ENCODE results near the gene DNAH2. TPM values are rescaled to one million over a fixed set of nuclear protein-coding genes. Genes with fewer than 3 reads are reported as not detected.

DNAH2 gene
- total RNA-seq, 5 donors from 2014 or later (not counting 1 experiment from before 2014, with no cell fraction given): not detected

DNA sequence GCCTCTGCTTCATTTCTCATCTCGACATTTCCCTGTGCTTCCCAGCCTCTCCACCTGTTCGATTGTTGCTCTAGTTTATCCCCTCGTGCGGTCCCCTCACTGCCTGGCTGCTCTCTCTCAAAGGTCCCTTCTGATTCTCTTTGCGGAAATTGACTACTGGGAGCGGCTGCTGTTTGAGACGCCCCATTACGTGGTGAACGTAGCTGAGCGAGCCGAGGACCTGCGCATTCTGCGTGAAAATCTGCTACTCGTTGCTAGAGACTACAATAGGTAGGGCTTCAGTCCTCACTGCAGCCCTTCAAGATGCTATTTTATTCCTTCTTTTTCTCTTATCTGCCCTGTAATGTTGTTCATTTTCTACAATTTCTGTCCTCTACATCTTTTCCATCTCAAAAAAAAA is 39.4 kb downstream of the DNAH2 start:
- Mint-ChIP-seq H3K9me3 (no peaks in the 10 kb centered on the region), H3K4me1 (no peaks in the 10 kb centered on the region), H3K4me3 (no peak overlapping the region), H3K27ac (no peak overlapping the region), H3K36me3 (no peaks in the 10 kb centered on the region), H3K27me3 (peaks cover 5 to 17% of the 10 kb centered on the region in 2 donors)
- Histone ChIP-seq H3K9me3 (no peaks in the 10 kb centered on the region), H3K27ac (ENCODE audit: low read length) (no peak overlapping the region), H3K4me1 (ENCODE audit: control insufficient read depth in 1 of 2, extremely low read depth in 1 of 2, insufficient read depth in 2 of 2, low read length in 2 of 2) (no peaks in the 10 kb centered on the region), H3K36me3 (ENCODE audit: control insufficient read depth in 2 of 2, extremely low read depth in 1 of 2, insufficient read depth in 1 of 2, low read length in 1 of 2) (no peaks in the 10 kb centered on the region), H3K4me3 (ENCODE audit: control insufficient read depth in 1 of 2, extremely low read depth in 1 of 2, low read length in 1 of 2) (no peak overlapping the region), H3K27me3 (replicated peaks in 1 of 2; ENCODE audit: control insufficient read depth in 2 of 2, extremely low read depth in 1 of 2, insufficient read depth in 2 of 2, low read length in 1 of 2) (peaks cover 0 to 14% of the 10 kb centered on the region in 2 experiments)
- WGBS (ENCODE audit: insufficient coverage): 96% methylated on average over 14 of the region's 14 CpGs
- CTCF ChIA-PET: no interaction called here
- ATAC-seq (replicated peaks in 1 of 4) (no peak), DNase-seq (no peak)
- POLR2A ChIA-PET: no interaction called here

DNA sequence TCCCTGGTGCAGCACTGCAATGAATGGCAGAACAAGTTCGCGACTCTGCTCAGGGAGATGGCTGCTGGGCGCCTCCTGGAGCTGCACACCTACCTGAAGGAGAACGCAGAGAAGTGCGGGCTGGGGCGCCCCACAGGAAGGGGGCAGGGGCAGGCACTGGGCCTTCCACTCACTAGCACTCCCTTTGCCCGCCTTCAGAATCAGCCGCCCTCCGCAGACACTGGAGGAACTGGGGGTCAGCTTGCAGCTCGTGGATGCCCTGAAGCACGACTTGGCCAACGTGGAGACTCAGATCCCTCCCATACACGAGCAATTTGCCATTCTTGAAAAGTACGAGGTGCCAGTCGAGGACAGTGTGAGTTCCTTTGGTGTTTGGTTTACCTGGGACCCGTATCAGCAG is 46.4 kb downstream of the DNAH2 start:
- peaks cover 3 to 12% of the 10 kb centered on the region in 2 donors for H3K27me3 Mint-ChIP-seq
- 91% methylated on average over 7 of the region's 16 CpGs for WGBS (ENCODE audit: insufficient coverage)
- H3K4me1 ChIP-seq (ENCODE audit: control insufficient read depth in 1 of 2, extremely low read depth in 1 of 2, insufficient read depth in 2 of 2, low read length in 2 of 2): no peaks in the 10 kb centered on the region
- H3K4me1 Mint-ChIP-seq: no peaks in the 10 kb centered on the region
- H3K4me3 ChIP-seq (ENCODE audit: control insufficient read depth in 1 of 2, extremely low read depth in 1 of 2, low read length in 1 of 2): no peak overlapping the region
- H3K27ac ChIP-seq (ENCODE audit: low read length): no peak overlapping the region
- ChIA-PET CTCF (no interaction called here), POLR2A (no interaction called here)
- ATAC-seq (replicated peaks in 1 of 4) (no peak), DNase-seq (no peak)
- no peaks in the 10 kb centered on the region for H3K36me3 ChIP-seq (ENCODE audit: control insufficient read depth in 2 of 2, extremely low read depth in 1 of 2, insufficient read depth in 1 of 2, low read length in 1 of 2)
- peaks cover 0 to 12% of the 10 kb centered on the region in 2 experiments for H3K27me3 ChIP-seq (replicated peaks in 1 of 2; ENCODE audit: control insufficient read depth in 2 of 2, extremely low read depth in 1 of 2, insufficient read depth in 2 of 2, low read length in 1 of 2)
- H3K27ac Mint-ChIP-seq: no peak overlapping the region
- H3K36me3 Mint-ChIP-seq: no peaks in the 10 kb centered on the region
- H3K9me3 ChIP-seq: no peaks in the 10 kb centered on the region
- no peak overlapping the region for H3K4me3 Mint-ChIP-seq
- H3K9me3 Mint-ChIP-seq: no peaks in the 10 kb centered on the region

DNA sequence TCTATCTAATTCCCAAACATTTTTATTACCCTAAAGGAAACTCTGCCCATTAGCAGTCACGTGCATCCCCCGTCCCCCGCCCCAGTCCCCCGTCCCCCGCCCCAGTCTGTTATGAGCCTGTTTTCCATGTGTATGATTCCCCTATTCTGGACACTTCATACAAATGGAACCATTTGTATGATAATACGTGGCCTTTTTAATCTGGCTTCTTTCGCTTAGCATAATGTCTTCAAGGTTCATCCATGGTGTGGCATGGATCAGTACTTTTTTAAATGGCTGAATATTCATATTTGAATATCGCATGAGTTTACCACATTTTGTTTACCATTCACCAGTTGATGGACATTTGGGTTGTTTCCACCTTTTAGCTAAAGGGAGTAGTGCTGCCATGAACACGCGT is 49.5 kb downstream of the DNAH2 start:
- Mint-ChIP-seq H3K4me3 (no peak overlapping the region), H3K27ac (no peak overlapping the region), H3K36me3 (no peaks in the 10 kb centered on the region), H3K9me3 (no peaks in the 10 kb centered on the region), H3K4me1 (no peaks in the 10 kb centered on the region), H3K27me3 (peaks cover 9 to 30% of the 10 kb centered on the region in 2 donors)
- Histone ChIP-seq H3K36me3 (ENCODE audit: control insufficient read depth in 2 of 2, extremely low read depth in 1 of 2, insufficient read depth in 1 of 2, low read length in 1 of 2) (no peaks in the 10 kb centered on the region), H3K27ac (ENCODE audit: low read length) (no peak overlapping the region), H3K9me3 (no peaks in the 10 kb centered on the region), H3K4me3 (ENCODE audit: control insufficient read depth in 1 of 2, extremely low read depth in 1 of 2, low read length in 1 of 2) (no peak overlapping the region), H3K4me1 (ENCODE audit: control insufficient read depth in 1 of 2, extremely low read depth in 1 of 2, insufficient read depth in 2 of 2, low read length in 2 of 2) (no peaks in the 10 kb centered on the region), H3K27me3 (replicated peaks in 1 of 2; ENCODE audit: control insufficient read depth in 2 of 2, extremely low read depth in 1 of 2, insufficient read depth in 2 of 2, low read length in 1 of 2) (peaks cover 0 to 24% of the 10 kb centered on the region in 2 experiments)
- CTCF ChIA-PET: no interaction called here
- POLR2A ChIA-PET: no interaction called here
- no peak for ATAC-seq (replicated peaks in 1 of 4)
- WGBS (ENCODE audit: insufficient coverage): no CpG with 5 or more reads among the region's 10 CpGs
- no peak for DNase-seq

DNA sequence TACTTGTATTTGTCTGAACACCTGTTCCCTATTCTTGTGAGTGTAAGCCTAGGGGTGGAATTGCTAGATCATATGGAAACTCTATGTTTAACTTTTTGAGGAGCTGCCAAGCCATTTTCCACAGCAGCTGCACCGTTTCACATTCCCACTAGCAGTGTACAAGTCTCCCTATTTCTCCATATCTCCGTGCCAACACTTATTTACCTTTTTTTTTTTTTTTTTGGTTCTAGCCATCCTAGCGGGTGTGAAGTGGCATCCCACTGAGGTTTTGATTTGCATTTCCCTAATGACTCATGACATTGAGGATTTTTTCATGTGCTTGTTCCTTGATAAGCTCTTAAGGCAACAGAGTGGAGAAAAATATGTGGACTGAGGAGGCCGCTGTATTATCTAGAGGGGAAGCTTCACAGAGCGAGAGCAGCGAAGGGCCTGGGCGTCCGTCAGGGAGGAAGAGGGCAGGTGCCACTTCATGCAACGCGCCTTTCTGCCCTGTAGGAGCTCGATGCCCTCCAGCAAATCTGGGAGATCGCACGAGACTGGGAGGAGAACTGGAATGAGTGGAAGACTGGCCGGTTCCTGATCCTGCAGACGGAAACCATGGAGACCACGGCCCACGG is 50.0 kb downstream of the DNAH2 start:
- no peaks in the 10 kb centered on the region for H3K9me3 Mint-ChIP-seq
- CTCF ChIA-PET: interaction anchor here in 1 of 2 donors (1.2 kb wide), 1 partner anchor 23 kb away, joined by 5 read pairs; no protein-coding TSS in a partner anchor
- no peak overlapping the region for H3K4me3 Mint-ChIP-seq

DNA sequence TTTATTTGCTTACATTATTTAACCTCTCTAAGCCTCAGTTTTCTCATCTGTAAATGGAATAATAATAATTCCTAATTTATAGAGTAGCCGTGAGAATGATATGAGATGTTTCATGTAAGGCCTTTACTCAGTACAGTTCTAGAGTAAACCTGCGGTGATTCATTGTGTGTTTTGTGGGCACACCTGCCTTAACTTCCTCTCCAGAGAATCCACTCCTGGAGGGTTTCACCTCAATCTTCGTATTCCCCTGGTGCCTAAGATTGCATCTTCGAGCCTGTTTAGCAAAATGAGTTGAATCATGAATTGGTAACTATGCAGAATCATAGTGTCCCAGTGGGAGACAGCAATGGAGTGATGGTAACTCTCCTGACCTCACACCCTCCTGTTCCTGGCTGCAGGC is 52.3 kb downstream of the DNAH2 start:
- DNase-seq: no peak
- Histone ChIP-seq H3K4me1 (ENCODE audit: control insufficient read depth in 1 of 2, extremely low read depth in 1 of 2, insufficient read depth in 2 of 2, low read length in 2 of 2) (no peaks in the 10 kb centered on the region), H3K9me3 (no peaks in the 10 kb centered on the region), H3K27ac (ENCODE audit: low read length) (no peak overlapping the region), H3K36me3 (ENCODE audit: control insufficient read depth in 2 of 2, extremely low read depth in 1 of 2, insufficient read depth in 1 of 2, low read length in 1 of 2) (no peaks in the 10 kb centered on the region), H3K4me3 (ENCODE audit: control insufficient read depth in 1 of 2, extremely low read depth in 1 of 2, low read length in 1 of 2) (no peak overlapping the region), H3K27me3 (replicated peaks in 1 of 2; ENCODE audit: control insufficient read depth in 2 of 2, extremely low read depth in 1 of 2, insufficient read depth in 2 of 2, low read length in 1 of 2) (peaks cover 0 to 34% of the 10 kb centered on the region in 2 experiments)
- no peaks in the 10 kb centered on the region for H3K36me3 Mint-ChIP-seq
- no peak for ATAC-seq (replicated peaks in 1 of 4)
- no CpG with 5 or more reads among the region's 4 CpGs for WGBS (ENCODE audit: insufficient coverage)
- H3K4me1 Mint-ChIP-seq: no peaks in the 10 kb centered on the region
- H3K9me3 Mint-ChIP-seq: no peaks in the 10 kb centered on the region
- no peak overlapping the region for H3K27ac Mint-ChIP-seq
- H3K27me3 Mint-ChIP-seq: peaks cover 24 to 49% of the 10 kb centered on the region in 2 donors
- H3K4me3 Mint-ChIP-seq: no peak overlapping the region
- ChIA-PET POLR2A (no interaction called here), CTCF (no interaction called here)

More for the DNA sequence above, 50.0 kb downstream of the DNAH2 start:
- no peaks in the 10 kb centered on the region for H3K36me3 Mint-ChIP-seq
- H3K36me3 ChIP-seq (ENCODE audit: control insufficient read depth in 2 of 2, extremely low read depth in 1 of 2, insufficient read depth in 1 of 2, low read length in 1 of 2): no peaks in the 10 kb centered on the region
- no peaks in the 10 kb centered on the region for H3K9me3 ChIP-seq
- POLR2A ChIA-PET: no interaction called here
- no peak overlapping the region for H3K27ac Mint-ChIP-seq
- no peak overlapping the region for H3K27ac ChIP-seq (ENCODE audit: low read length)
- DNase-seq (no peak), ATAC-seq (replicated peaks in 1 of 4) (no peak)
- H3K4me3 ChIP-seq (ENCODE audit: control insufficient read depth in 1 of 2, extremely low read depth in 1 of 2, low read length in 1 of 2): no peak overlapping the region
- H3K27me3 ChIP-seq (replicated peaks in 1 of 2; ENCODE audit: control insufficient read depth in 2 of 2, extremely low read depth in 1 of 2, insufficient read depth in 2 of 2, low read length in 1 of 2): peaks cover 0 to 24% of the 10 kb centered on the region in 2 experiments
- 86% methylated on average over 14 of the region's 17 CpGs for WGBS (ENCODE audit: insufficient coverage)
- no peaks in the 10 kb centered on the region for H3K4me1 ChIP-seq (ENCODE audit: control insufficient read depth in 1 of 2, extremely low read depth in 1 of 2, insufficient read depth in 2 of 2, low read length in 2 of 2)
- peaks cover 9 to 30% of the 10 kb centered on the region in 2 donors for H3K27me3 Mint-ChIP-seq
- H3K4me1 Mint-ChIP-seq: no peaks in the 10 kb centered on the region

DNA sequence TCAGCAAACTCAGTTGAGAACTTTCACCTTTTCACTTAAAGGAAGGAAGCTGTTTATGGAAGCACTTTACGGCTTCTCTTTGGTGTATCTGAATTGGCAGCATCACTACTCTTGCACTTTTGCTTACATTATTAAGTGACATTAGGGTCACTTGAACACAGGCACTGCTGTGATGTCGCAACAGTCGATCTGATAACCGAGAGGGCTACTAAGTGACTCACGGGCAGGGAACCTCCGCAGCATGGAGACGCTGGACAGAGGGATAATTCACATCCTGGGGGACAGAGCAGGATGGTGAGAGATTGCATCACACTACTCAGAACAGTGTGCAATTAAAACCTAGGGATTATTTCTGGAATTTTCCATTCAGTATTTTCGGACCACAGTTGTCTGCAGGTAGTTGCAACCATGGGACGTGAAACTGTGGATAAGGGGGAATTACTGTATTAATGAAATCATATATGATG is 56.5 kb downstream of the DNAH2 start:
- Histone ChIP-seq H3K27ac (ENCODE audit: low read length) (no peak overlapping the region), H3K9me3 (no peaks in the 10 kb centered on the region), H3K4me1 (ENCODE audit: control insufficient read depth in 1 of 2, extremely low read depth in 1 of 2, insufficient read depth in 2 of 2, low read length in 2 of 2) (no peaks in the 10 kb centered on the region), H3K36me3 (ENCODE audit: control insufficient read depth in 2 of 2, extremely low read depth in 1 of 2, insufficient read depth in 1 of 2, low read length in 1 of 2) (no peaks in the 10 kb centered on the region), H3K4me3 (ENCODE audit: control insufficient read depth in 1 of 2, extremely low read depth in 1 of 2, low read length in 1 of 2) (no peak overlapping the region), H3K27me3 (replicated peaks in 1 of 2; ENCODE audit: control insufficient read depth in 2 of 2, extremely low read depth in 1 of 2, insufficient read depth in 2 of 2, low read length in 1 of 2) (peaks cover 0 to 54% of the 10 kb centered on the region in 2 experiments)
- DNase-seq: no peak
- CTCF ChIA-PET: no interaction called here
- Mint-ChIP-seq H3K4me3 (no peak overlapping the region), H3K27me3 (peaks cover 30 to 59% of the 10 kb centered on the region in 2 donors), H3K36me3 (no peaks in the 10 kb centered on the region), H3K4me1 (no peaks in the 10 kb centered on the region), H3K9me3 (no peaks in the 10 kb centered on the region), H3K27ac (no peak overlapping the region)
- POLR2A ChIA-PET: no interaction called here
- 94% methylated on average over 3 of the region's 9 CpGs for WGBS (ENCODE audit: insufficient coverage)
- ATAC-seq (replicated peaks in 1 of 4): no peak

DNA sequence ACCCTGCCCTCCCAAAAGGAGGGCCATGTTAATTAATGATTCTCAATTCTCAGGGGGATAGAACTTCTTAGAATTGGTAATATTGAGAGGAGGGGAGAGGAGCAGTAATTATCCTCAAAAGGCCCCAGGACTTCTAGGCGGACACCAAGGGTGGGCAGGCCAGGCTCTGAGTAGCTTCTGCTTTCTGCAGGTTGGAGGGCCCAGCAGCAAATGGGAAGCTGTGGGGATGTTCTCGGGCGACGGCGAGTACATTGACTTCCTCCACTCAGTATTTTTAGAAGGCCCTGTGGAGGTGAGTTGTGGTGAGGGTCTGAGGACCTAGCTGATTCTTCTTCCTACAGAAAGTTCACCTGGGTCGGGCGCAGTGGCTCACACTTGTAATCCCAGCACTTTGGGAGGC is 57.5 kb downstream of the DNAH2 start:
- peaks cover 30 to 54% of the 10 kb centered on the region in 2 donors for H3K27me3 Mint-ChIP-seq
- DNase-seq: no peak
- no peaks in the 10 kb centered on the region for H3K4me1 Mint-ChIP-seq
- H3K27ac ChIP-seq (ENCODE audit: low read length): no peak overlapping the region
- H3K4me3 Mint-ChIP-seq: no peak overlapping the region
- no peak overlapping the region for H3K27ac Mint-ChIP-seq
- H3K36me3 ChIP-seq (ENCODE audit: control insufficient read depth in 2 of 2, extremely low read depth in 1 of 2, insufficient read depth in 1 of 2, low read length in 1 of 2): no peaks in the 10 kb centered on the region
- POLR2A ChIA-PET: no interaction called here
- no peak overlapping the region for H3K4me3 ChIP-seq (ENCODE audit: control insufficient read depth in 1 of 2, extremely low read depth in 1 of 2, low read length in 1 of 2)
- no peaks in the 10 kb centered on the region for H3K9me3 ChIP-seq
- H3K9me3 Mint-ChIP-seq: no peaks in the 10 kb centered on the region
- H3K4me1 ChIP-seq (ENCODE audit: control insufficient read depth in 1 of 2, extremely low read depth in 1 of 2, insufficient read depth in 2 of 2, low read length in 2 of 2): no peaks in the 10 kb centered on the region
- H3K27me3 ChIP-seq (replicated peaks in 1 of 2; ENCODE audit: control insufficient read depth in 2 of 2, extremely low read depth in 1 of 2, insufficient read depth in 2 of 2, low read length in 1 of 2): peaks cover 0 to 54% of the 10 kb centered on the region in 2 experiments
- 56% methylated on average over 3 of the region's 7 CpGs for WGBS (ENCODE audit: insufficient coverage)
- CTCF ChIA-PET: no interaction called here
- no peaks in the 10 kb centered on the region for H3K36me3 Mint-ChIP-seq
- ATAC-seq (replicated peaks in 1 of 4): no peak

Measured in T-cell (primary cell).